ENCODE measurements around the gene CDH26.
A peak's percentile ranks its signal among the peaks of the same experiment; 100 is the strongest.

CDH26 gene

GRCh38 chr20:59948828-59949720 is 9.1 kb upstream of the CDH26 start:
- TF ChIP-seq GATA2 (IDR thresholded peaks at IDR 0.05; ENCODE audit: low read depth, low read length) (no peak), GATA3 (IDR thresholded peaks at IDR 0.05; ENCODE audit: low read depth, low read length) (no peak)

GRCh38 chr20:59949911-59950310 is 8.3 kb upstream of the CDH26 start:
- TF ChIP-seq GATA2 (IDR thresholded peaks at IDR 0.05; ENCODE audit: low read depth, low read length) (no peak), GATA3 (IDR thresholded peaks at IDR 0.05; ENCODE audit: low read depth, low read length) (no peak)

- TF ChIP-seq GATA2 (IDR thresholded peaks at IDR 0.05; ENCODE audit: low read depth, low read length) = no peak
- TF ChIP-seq GATA3 (IDR thresholded peaks at IDR 0.05; ENCODE audit: low read depth, low read length) = no peak
Measured at GRCh38 chr20:59954718-59955117, 3.5 kb upstream of the CDH26 start.

GRCh38 chr20:59955131-59955796 is 3.0 kb upstream of the CDH26 start:
- TF ChIP-seq GATA3 (IDR thresholded peaks at IDR 0.05; ENCODE audit: low read depth, low read length) = 0 out of 2 replicates have a peak, but pooled peaks have one; percentile 19
- TF ChIP-seq GATA2 (IDR thresholded peaks at IDR 0.05; ENCODE audit: low read depth, low read length) = peak; percentile 71

GRCh38 chr20:59958626-59959025 is 403 bp downstream of the CDH26 start:
- TF ChIP-seq GATA3 (IDR thresholded peaks at IDR 0.05; ENCODE audit: low read depth, low read length) (no peak), GATA2 (IDR thresholded peaks at IDR 0.05; ENCODE audit: low read depth, low read length) (no peak)

- TF ChIP-seq GATA3 (IDR thresholded peaks at IDR 0.05; ENCODE audit: low read depth, low read length) (no peak), GATA2 (IDR thresholded peaks at IDR 0.05; ENCODE audit: low read depth, low read length) (no peak)
Measured at GRCh38 chr20:59961423-59961822, 3.2 kb downstream of the CDH26 start.

- no peak for TF ChIP-seq GATA3 (IDR thresholded peaks at IDR 0.05; ENCODE audit: low read depth, low read length)
- no peak for TF ChIP-seq GATA2 (IDR thresholded peaks at IDR 0.05; ENCODE audit: low read depth, low read length)
Measured at GRCh38 chr20:59962155-59962554, 3.9 kb downstream of the CDH26 start.

- no peak for TF ChIP-seq GATA2 (IDR thresholded peaks at IDR 0.05; ENCODE audit: low read depth, low read length)
- TF ChIP-seq GATA3 (IDR thresholded peaks at IDR 0.05; ENCODE audit: low read depth, low read length) = no peak
Measured at GRCh38 chr20:59966428-59966827, 8.2 kb downstream of the CDH26 start.

- TF ChIP-seq GATA3 (IDR thresholded peaks at IDR 0.05; ENCODE audit: low read depth, low read length) (no peak), GATA2 (IDR thresholded peaks at IDR 0.05; ENCODE audit: low read depth, low read length) (no peak)
Measured at GRCh38 chr20:59971428-59971827, 13.2 kb downstream of the CDH26 start.

GRCh38 chr20:59972037-59972801 is 14.0 kb downstream of the CDH26 start:
- TF ChIP-seq GATA3 (IDR thresholded peaks at IDR 0.05; ENCODE audit: low read depth, low read length) (no peak), GATA2 (IDR thresholded peaks at IDR 0.05; ENCODE audit: low read depth, low read length) (no peak)

- TF ChIP-seq GATA3 (IDR thresholded peaks at IDR 0.05; ENCODE audit: low read depth, low read length) (no peak), GATA2 (IDR thresholded peaks at IDR 0.05; ENCODE audit: low read depth, low read length) (no peak)
Measured at GRCh38 chr20:59976156-59976782, 18.0 kb downstream of the CDH26 start.

GRCh38 chr20:59977086-59977485 is 18.9 kb downstream of the CDH26 start:
- no peak for TF ChIP-seq GATA2 (IDR thresholded peaks at IDR 0.05; ENCODE audit: low read depth, low read length)
- no peak for TF ChIP-seq GATA3 (IDR thresholded peaks at IDR 0.05; ENCODE audit: low read depth, low read length)

GRCh38 chr20:59983076-59983475 is 24.9 kb downstream of the CDH26 start:
- TF ChIP-seq GATA2 (IDR thresholded peaks at IDR 0.05; ENCODE audit: low read depth, low read length) = no peak
- no peak for TF ChIP-seq GATA3 (IDR thresholded peaks at IDR 0.05; ENCODE audit: low read depth, low read length)

- TF ChIP-seq GATA3 (IDR thresholded peaks at IDR 0.05; ENCODE audit: low read depth, low read length) (no peak), GATA2 (IDR thresholded peaks at IDR 0.05; ENCODE audit: low read depth, low read length) (no peak)
Measured at GRCh38 chr20:59984541-59984940, 26.3 kb downstream of the CDH26 start.

Measured in SH-SY5Y (cell line).